IPS-20b (cell line): Measurements from ENCODE around the gene ZNF530.
A peak's percentile ranks its signal among the peaks of the same experiment; 100 is the strongest.

Experiments used
- H3K27ac ChIP-seq: one replicate; pipeline ENCODE4 v1.5.1; 2013; ENCODE audit warnings: low read length
- H3K27me3 ChIP-seq: 2 replicates; pipeline ENCODE4 v1.6.1; 2013; ENCODE audit warnings: mild to moderate bottlenecking, low read length, inconsistent platforms; ENCODE audit not compliant: insufficient read depth
- H3K36me3 ChIP-seq: 2 replicates; pipeline ENCODE4 v1.6.1; 2013; ENCODE audit warnings: low read depth, mild to moderate bottlenecking, inconsistent platforms, low read length, moderate library complexity; ENCODE audit not compliant: insufficient read depth
- H3K4me1 ChIP-seq: 2 replicates; pipeline ENCODE4 v1.6.1; 2013; ENCODE audit warnings: mild to moderate bottlenecking, control low read depth, inconsistent platforms, low read length, moderate library complexity; ENCODE audit not compliant: insufficient read depth
- H3K4me3 ChIP-seq: 2 replicates; pipeline ENCODE4 v1.5.1; 2013; ENCODE audit warnings: mild to moderate bottlenecking, low read length, inconsistent platforms
- H3K9ac ChIP-seq: 2 replicates; pipeline ENCODE4 v1.6.1; 2013; ENCODE audit warnings: low read depth, mild to moderate bottlenecking, inconsistent platforms, low read length, moderate library complexity
- H3K9me3 ChIP-seq: 2 replicates; pipeline ENCODE4 v1.6.1; 2013; ENCODE audit warnings: mild to moderate bottlenecking, low read depth, low read length, inconsistent platforms; ENCODE audit not compliant: insufficient read depth

ZNF530 gene

GRCh38 chr19:57599761-57600383 lies at the start of gene ZNF530:
Gene ZNF530 (plus strand): TSS chr19:57599885. CDS start chr19:57604346, 4,461 bp downstream.
- peaks cover 23% of the 10 kb centered on the region; the same call in 1 of the 2 replicates for H3K9me3 ChIP-seq
- no peak within 1 kb of the TSS for H3K27ac ChIP-seq
- peak within 1 kb of the TSS; percentile 82 for H3K4me3 ChIP-seq
- H3K4me1 ChIP-seq, result no peaks in the 10 kb centered on the region
- H3K9ac ChIP-seq, result peak within 1 kb of the TSS; percentile 56; the same call in 1 of the 2 replicates
- H3K27me3 ChIP-seq, result no peaks in the 10 kb centered on the region
- H3K36me3 ChIP-seq, result peaks cover 6% of the 10 kb centered on the region; the same call in 1 of the 2 replicates

GRCh38 chr19:57552432-57552831 lies 47.3 kb upstream of the ZNF530 start:
- H3K9me3 ChIP-seq, result peaks cover 19% of the 10 kb centered on the region
- H3K9ac ChIP-seq, result no peak overlapping the region
- no peak overlapping the region for H3K4me3 ChIP-seq
- H3K36me3 ChIP-seq, result peaks cover 90% of the 10 kb centered on the region
- no peaks in the 10 kb centered on the region for H3K27me3 ChIP-seq
- no peaks in the 10 kb centered on the region for H3K4me1 ChIP-seq
- no peak overlapping the region for H3K27ac ChIP-seq

GRCh38 chr19:57557659-57558058 lies 42.0 kb upstream of the ZNF530 start:
- H3K4me1 ChIP-seq, result no peaks in the 10 kb centered on the region
- no peaks in the 10 kb centered on the region for H3K27me3 ChIP-seq
- no peak overlapping the region for H3K9ac ChIP-seq
- H3K36me3 ChIP-seq, result peaks cover 39% of the 10 kb centered on the region
- H3K4me3 ChIP-seq, result no peak overlapping the region
- H3K27ac ChIP-seq, result no peak overlapping the region
- peaks cover 27% of the 10 kb centered on the region for H3K9me3 ChIP-seq

GRCh38 chr19:57558525-57558924 lies 41.2 kb upstream of the ZNF530 start:
- Histone ChIP-seq H3K27me3 (no peaks in the 10 kb centered on the region), H3K27ac (no peak overlapping the region), H3K4me1 (no peaks in the 10 kb centered on the region), H3K36me3 (peaks cover 31% of the 10 kb centered on the region), H3K4me3 (peak overlapping the region; percentile 93), H3K9me3 (peaks cover 29% of the 10 kb centered on the region), H3K9ac (peak overlapping the region; percentile 85; the same call in 1 of the 2 replicates)

GRCh38 chr19:57559008-57559403 lies 40.7 kb upstream of the ZNF530 start:
- Histone ChIP-seq H3K9ac (peak overlapping the region; percentile 85), H3K4me3 (peak overlapping the region; percentile 93), H3K4me1 (no peaks in the 10 kb centered on the region), H3K27ac (no peak overlapping the region), H3K36me3 (peaks cover 26% of the 10 kb centered on the region), H3K9me3 (peaks cover 34% of the 10 kb centered on the region), H3K27me3 (no peaks in the 10 kb centered on the region)

- no peaks in the 10 kb centered on the region for H3K27me3 ChIP-seq
- H3K27ac ChIP-seq, result no peak within 1 kb of the TSS
- peaks cover 39% of the 10 kb centered on the region for H3K9me3 ChIP-seq
- no peaks in the 10 kb centered on the region for H3K4me1 ChIP-seq
- peaks cover 21% of the 10 kb centered on the region for H3K36me3 ChIP-seq
- peak within 1 kb of the TSS; percentile 85 for H3K9ac ChIP-seq
- H3K4me3 ChIP-seq, result peak within 1 kb of the TSS; percentile 93
These were observed 40.2 kb upstream of the ZNF530 start, which contains the start of gene ZNF550 for GRCh38 chr19:57559404-57560025. Gene ZNF550 (minus strand): TSS chr19:57559863. CDS start chr19:57559682, 181 bp downstream.

- H3K27ac ChIP-seq, result no peak overlapping the region
- H3K9me3 ChIP-seq, result peaks cover 45% of the 10 kb centered on the region
- H3K9ac ChIP-seq, result no peak overlapping the region
- H3K36me3 ChIP-seq, result peaks cover 15% of the 10 kb centered on the region
- H3K27me3 ChIP-seq, result no peaks in the 10 kb centered on the region
- H3K4me3 ChIP-seq, result peak overlapping the region; percentile 93; the same call in 1 of the 2 replicates
- no peaks in the 10 kb centered on the region for H3K4me1 ChIP-seq
These were observed 39.6 kb upstream of the ZNF530 start for GRCh38 chr19:57560049-57560491.

GRCh38 chr19:57563547-57563946 lies 36.1 kb upstream of the ZNF530 start:
- peaks cover 79% of the 10 kb centered on the region for H3K9me3 ChIP-seq
- no peak overlapping the region for H3K4me3 ChIP-seq
- H3K9ac ChIP-seq, result no peak overlapping the region
- H3K27me3 ChIP-seq, result no peaks in the 10 kb centered on the region
- H3K4me1 ChIP-seq, result no peaks in the 10 kb centered on the region
- H3K27ac ChIP-seq, result no peak overlapping the region
- no peaks in the 10 kb centered on the region for H3K36me3 ChIP-seq

GRCh38 chr19:57566396-57567265 lies 33.1 kb upstream of the ZNF530 start:
- peaks cover 89% of the 10 kb centered on the region for H3K9me3 ChIP-seq
- H3K4me1 ChIP-seq, result no peaks in the 10 kb centered on the region

GRCh38 chr19:57570707-57571106 lies 29.0 kb upstream of the ZNF530 start:
- H3K36me3 ChIP-seq, result peaks cover 47% of the 10 kb centered on the region
- H3K4me3 ChIP-seq, result no peak overlapping the region
- no peaks in the 10 kb centered on the region for H3K27me3 ChIP-seq
- peaks cover 97% of the 10 kb centered on the region for H3K9me3 ChIP-seq
- no peak overlapping the region for H3K9ac ChIP-seq
- no peak overlapping the region for H3K27ac ChIP-seq
- no peaks in the 10 kb centered on the region for H3K4me1 ChIP-seq

More at GRCh38 chr19:57566396-57567265, 33.1 kb upstream of the ZNF530 start:
- peaks cover 6% of the 10 kb centered on the region for H3K36me3 ChIP-seq
- no peak overlapping the region for H3K27ac ChIP-seq
- no peak overlapping the region for H3K4me3 ChIP-seq
- H3K9ac ChIP-seq, result no peak overlapping the region
- H3K27me3 ChIP-seq, result no peaks in the 10 kb centered on the region

- no peaks in the 10 kb centered on the region for H3K4me1 ChIP-seq
- H3K9me3 ChIP-seq, result peaks cover 97% of the 10 kb centered on the region
- peaks cover 60% of the 10 kb centered on the region for H3K36me3 ChIP-seq
- H3K27ac ChIP-seq, result no peak overlapping the region
- H3K27me3 ChIP-seq, result no peaks in the 10 kb centered on the region
- no peak overlapping the region for H3K9ac ChIP-seq
- no peak overlapping the region; the same call in 1 of the 2 replicates for H3K4me3 ChIP-seq
These were observed 27.2 kb upstream of the ZNF530 start for GRCh38 chr19:57572415-57572947.
